HG02852 (cell line): Measurements from ENCODE around the gene FOLR2.

Experiments used
- ATAC-seq: cut with Tn5 transposase; IDR thresholded peaks from one replicate; pipeline ENCODE4 v1.9.1; 2021; ENCODE audit warnings: mild to moderate bottlenecking, moderate library complexity; ENCODE audit not compliant: unreplicated experiment

The FOLR2 gene

DNA sequence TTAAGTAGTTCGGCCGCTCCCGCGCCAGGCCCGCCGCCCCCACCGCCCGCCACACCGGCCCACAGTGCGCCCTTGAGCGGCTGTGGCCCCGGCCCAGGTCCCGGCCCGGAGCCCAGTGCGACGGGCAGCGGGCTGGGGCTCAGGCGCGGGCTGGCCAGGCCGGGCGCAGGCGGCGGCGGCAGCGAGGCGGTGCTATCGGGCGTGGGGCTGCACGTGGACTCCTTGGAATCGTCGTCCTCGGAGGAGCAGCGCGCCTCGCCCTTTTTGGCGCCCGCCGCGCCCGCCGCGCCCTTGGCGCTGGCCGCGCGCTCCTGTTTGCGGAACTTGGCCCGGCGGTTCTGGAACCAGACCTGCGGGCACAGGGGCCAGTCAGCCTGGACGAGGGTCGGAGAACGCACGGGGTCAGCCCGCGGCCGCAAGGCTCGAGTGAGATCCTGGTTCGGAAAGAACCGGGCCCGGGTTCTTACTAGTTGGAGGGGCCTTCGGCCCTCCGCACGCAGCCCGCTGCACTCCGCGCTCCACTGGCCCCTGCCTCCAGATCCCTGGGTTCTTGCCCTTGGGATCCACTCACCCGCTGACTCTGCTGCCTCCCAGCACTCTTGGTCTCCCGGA is 23.4 kb downstream of the FOLR2 start:
- no peak for ATAC-seq

GRCh38 chr11:72240461-72241290 is 24.1 kb downstream of the FOLR2 start:
- ATAC-seq = no peak

GRCh38 chr11:72241291-72241781 is 24.7 kb downstream of the FOLR2 start:
- ATAC-seq = no peak

- no peak for ATAC-seq
These were observed 25.5 kb downstream of the FOLR2 start for GRCh38 chr11:72242141-72242540.

- no peak for ATAC-seq
These were observed 26.8 kb downstream of the FOLR2 start for GRCh38 chr11:72243173-72244059.

GRCh38 chr11:72244060-72244360 is 27.4 kb downstream of the FOLR2 start, which contains the start of gene PHOX2A:
Gene PHOX2A, minus strand, starts transcription at chr11:72244176. Its CDS starts 172 bp downstream, at chr11:72244004.
- ATAC-seq = no peak

- ATAC-seq = no peak
These were observed 28.0 kb downstream of the FOLR2 start for GRCh38 chr11:72244361-72245262.

GRCh38 chr11:72245263-72245816 is 28.7 kb downstream of the FOLR2 start:
- no peak for ATAC-seq

- ATAC-seq = no peak
These were observed 31.0 kb downstream of the FOLR2 start for GRCh38 chr11:72247584-72247983.

GRCh38 chr11:72249961-72250360 is 33.4 kb downstream of the FOLR2 start:
- no peak for ATAC-seq

- ATAC-seq = no peak
These were observed 34.3 kb downstream of the FOLR2 start for GRCh38 chr11:72250661-72251464.

GRCh38 chr11:72251614-72252013 is 35.0 kb downstream of the FOLR2 start:
- ATAC-seq = no peak

DNA sequence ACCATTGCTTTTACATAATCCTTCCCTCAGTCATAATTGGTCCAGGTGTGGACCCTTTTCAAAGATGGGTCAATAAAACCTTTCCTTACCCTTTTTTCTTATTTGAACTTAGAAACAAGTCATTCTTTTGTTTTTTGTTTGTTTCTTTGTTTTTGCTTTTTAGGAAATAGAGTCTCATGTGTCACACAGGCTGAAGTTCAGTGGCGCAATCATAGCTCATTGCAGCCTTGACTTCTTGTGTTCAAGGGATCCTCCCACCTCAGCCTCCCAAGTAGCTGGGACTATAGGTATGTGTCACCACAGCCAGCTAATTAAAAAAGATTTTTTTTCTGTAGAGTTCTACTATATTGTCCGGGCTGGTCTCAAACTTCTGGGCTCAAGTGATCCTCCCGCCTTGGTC is 36.8 kb downstream of the FOLR2 start:
- ATAC-seq = no peak

GRCh38 chr11:72254299-72254993 is 37.9 kb downstream of the FOLR2 start:
- ATAC-seq = no peak

DNA sequence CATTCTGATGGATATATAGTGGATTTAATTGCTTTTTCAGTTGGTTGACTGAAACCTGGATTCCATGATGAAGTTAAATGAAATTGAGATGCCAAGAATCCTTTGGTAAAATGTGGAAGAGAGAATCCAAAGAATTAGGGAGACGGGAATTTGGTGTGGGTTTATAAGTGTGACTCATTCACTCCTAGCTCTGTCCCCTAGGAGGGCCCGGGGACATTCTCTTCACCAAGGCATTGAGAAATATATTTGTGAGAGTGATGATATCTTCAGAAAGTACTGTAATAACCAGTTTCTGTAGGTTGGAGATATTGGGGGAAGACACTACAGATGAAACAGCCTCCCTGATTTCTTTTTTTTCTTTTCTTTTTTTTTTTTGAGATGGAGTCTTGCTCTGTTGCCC is 41.0 kb downstream of the FOLR2 start:
- no peak for ATAC-seq

GRCh38 chr11:72259490-72259889 is 42.9 kb downstream of the FOLR2 start:
- no peak for ATAC-seq

GRCh38 chr11:72260574-72260973 is 44.0 kb downstream of the FOLR2 start:
- no peak for ATAC-seq

- ATAC-seq = no peak
These were observed 46.8 kb downstream of the FOLR2 start for GRCh38 chr11:72263361-72263760.

DNA sequence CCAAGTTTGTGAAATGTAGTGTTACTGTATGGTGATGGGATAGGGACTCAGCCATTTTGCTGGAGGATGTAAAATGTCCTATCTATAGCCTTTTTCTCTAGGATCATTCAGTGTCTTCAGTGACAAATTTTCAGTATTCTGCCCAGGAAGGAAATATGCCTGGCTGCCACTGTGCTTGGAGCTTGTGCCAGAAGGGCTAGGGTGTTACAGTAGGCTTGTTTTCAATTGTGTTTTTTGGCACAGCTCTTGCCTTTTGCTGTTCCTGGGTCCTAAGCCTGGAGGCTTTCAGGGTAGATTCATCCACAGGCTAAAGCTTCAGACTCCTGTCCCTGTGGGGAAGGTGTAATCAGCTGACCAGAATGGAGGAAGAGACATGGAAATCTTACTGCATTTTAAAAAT is 49.4 kb downstream of the FOLR2 start:
- no peak for ATAC-seq
